Vagina (tissue), 2 donors: ENCODE results near the gene TNRC18.

Source experiments
- POLR2A ChIP-seq, 2 donors: fragments of 450-650 bp; IDR thresholded peaks; one replicate each; pipeline ENCODE4 v1.6.1; 2017; ENCODE audit warnings: antibody characterized with exemption in 2 of 2, mild to moderate bottlenecking in 2 of 2, moderate library complexity in 2 of 2
- TF ChIP-seq, protein P1 (sequence below), 3 experiments: fragments of 450-650 bp in 2 of 3; fragments of 200-600 bp in 1 of 3; sonication (generic) in 1 of 3; IDR thresholded peaks; one replicate each; pipeline ENCODE4 v1.5.1; 2017 to 2019; ENCODE audit warnings: antibody characterized with exemption in 3 of 3, mild to moderate bottlenecking in 2 of 3, moderate library complexity in 2 of 3

DNA sequence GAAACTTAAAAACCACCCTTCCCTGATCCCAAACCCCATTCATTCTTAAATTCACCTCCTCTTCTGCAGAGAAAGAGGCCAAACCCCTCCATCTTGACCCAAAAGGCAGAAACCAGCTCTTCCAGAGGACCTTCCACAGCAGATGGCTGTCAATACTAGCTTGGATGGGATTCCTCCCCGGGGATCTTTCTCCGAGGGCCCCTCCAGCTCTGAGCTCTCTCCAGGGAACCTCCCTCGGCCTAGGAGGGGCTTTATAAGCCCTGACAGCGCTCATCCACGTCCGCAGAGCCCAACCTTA is 5.4 kb downstream of the TNRC18 start:
- no peak for TF ChIP-seq POLR2A (IDR thresholded peaks at IDR 0.05)
- TF ChIP-seq, protein P1, sequence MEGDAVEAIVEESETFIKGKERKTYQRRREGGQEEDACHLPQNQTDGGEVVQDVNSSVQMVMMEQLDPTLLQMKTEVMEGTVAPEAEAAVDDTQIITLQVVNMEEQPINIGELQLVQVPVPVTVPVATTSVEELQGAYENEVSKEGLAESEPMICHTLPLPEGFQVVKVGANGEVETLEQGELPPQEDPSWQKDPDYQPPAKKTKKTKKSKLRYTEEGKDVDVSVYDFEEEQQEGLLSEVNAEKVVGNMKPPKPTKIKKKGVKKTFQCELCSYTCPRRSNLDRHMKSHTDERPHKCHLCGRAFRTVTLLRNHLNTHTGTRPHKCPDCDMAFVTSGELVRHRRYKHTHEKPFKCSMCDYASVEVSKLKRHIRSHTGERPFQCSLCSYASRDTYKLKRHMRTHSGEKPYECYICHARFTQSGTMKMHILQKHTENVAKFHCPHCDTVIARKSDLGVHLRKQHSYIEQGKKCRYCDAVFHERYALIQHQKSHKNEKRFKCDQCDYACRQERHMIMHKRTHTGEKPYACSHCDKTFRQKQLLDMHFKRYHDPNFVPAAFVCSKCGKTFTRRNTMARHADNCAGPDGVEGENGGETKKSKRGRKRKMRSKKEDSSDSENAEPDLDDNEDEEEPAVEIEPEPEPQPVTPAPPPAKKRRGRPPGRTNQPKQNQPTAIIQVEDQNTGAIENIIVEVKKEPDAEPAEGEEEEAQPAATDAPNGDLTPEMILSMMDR (IDR thresholded peaks at IDR 0.05) = no peak
